SU-DHL-6 (cell line): ENCODE data around the gene VANGL1.

Experiments used
- EZH2phosphoT487 ChIP-seq: fragments of 200-600 bp; sonication (generic), shearing (Covaris generic); conservative IDR thresholded peaks from 2 replicates; pipeline ENCODE4 v1.6.1; 2018; ENCODE audit warnings: mild to moderate bottlenecking, antibody characterized with exemption, low read length, moderate library complexity, mixed read lengths
- TF ChIP-seq, protein P1 (sequence below): fragments of 200-600 bp; sonication (generic); IDR thresholded peaks from one replicate; pipeline ENCODE4 v1.5.1; 2017; ENCODE audit warnings: antibody characterized with exemption, mild to moderate bottlenecking, low read length, moderate library complexity; ENCODE audit not compliant: insufficient read depth, poor library complexity, severe bottlenecking

DNA sequence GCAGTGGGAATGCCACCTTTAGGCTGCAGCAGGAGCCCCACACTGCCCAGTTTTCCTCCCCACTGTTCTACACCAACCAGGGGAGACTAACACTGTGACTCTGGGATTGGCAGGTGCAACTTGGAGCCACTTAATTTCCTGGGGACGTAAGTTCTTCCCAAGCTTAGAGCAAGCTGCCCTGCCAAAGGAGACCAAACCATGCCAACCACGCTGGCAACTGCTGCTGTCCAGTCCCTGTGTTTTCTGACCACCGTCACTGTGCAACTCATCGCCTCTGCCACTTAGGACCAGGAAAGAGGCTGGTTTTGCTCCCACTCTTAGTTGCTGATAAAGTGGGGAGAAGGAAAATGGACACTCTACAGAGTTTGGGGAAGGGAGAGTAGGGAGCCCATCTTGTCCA lies 50.5 kb downstream of the VANGL1 start:
- TF ChIP-seq, protein P1, sequence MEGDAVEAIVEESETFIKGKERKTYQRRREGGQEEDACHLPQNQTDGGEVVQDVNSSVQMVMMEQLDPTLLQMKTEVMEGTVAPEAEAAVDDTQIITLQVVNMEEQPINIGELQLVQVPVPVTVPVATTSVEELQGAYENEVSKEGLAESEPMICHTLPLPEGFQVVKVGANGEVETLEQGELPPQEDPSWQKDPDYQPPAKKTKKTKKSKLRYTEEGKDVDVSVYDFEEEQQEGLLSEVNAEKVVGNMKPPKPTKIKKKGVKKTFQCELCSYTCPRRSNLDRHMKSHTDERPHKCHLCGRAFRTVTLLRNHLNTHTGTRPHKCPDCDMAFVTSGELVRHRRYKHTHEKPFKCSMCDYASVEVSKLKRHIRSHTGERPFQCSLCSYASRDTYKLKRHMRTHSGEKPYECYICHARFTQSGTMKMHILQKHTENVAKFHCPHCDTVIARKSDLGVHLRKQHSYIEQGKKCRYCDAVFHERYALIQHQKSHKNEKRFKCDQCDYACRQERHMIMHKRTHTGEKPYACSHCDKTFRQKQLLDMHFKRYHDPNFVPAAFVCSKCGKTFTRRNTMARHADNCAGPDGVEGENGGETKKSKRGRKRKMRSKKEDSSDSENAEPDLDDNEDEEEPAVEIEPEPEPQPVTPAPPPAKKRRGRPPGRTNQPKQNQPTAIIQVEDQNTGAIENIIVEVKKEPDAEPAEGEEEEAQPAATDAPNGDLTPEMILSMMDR, result no peak
- TF ChIP-seq EZH2phosphoT487, result no peak
